ENCODE data around the gene GAS2L2. TPM values are rescaled to one million over a fixed set of nuclear protein-coding genes. Genes with fewer than 3 reads are reported as not detected.

GAS2L2 gene
- total RNA-seq, 1 donor from 2014 or later, result not detected

GRCh38 chr17:35728551-35728950, 24.5 kb downstream of the GAS2L2 start:
- ChIA-PET CTCF (interaction anchor here (1.0 kb wide), 1 partner anchor 19 kb away, joined by 4 read pairs; no protein-coding TSS in a partner anchor), POLR2A (interaction anchor here (0.6 kb wide), 1 partner anchor 160 kb away, joined by 3 read pairs; no protein-coding TSS in a partner anchor)
- peaks cover 42% of the 10 kb centered on the region for H3K36me3 Mint-ChIP-seq (ENCODE audit: low read depth)
- DNase-seq, result no peak
- ATAC-seq (ENCODE audit: low read depth), result no peak
- H3K9me3 Mint-ChIP-seq, result no peaks in the 10 kb centered on the region
- no peak for TF ChIP-seq CTCF (IDR thresholded peaks at IDR 0.05)
- H3K27me3 Mint-ChIP-seq, result peaks cover 10% of the 10 kb centered on the region
- peaks cover 14% of the 10 kb centered on the region for H3K4me1 Mint-ChIP-seq
- no peak overlapping the region for H3K4me3 Mint-ChIP-seq
- intact Hi-C loops (cut with micrococcal nuclease), result no loop called here
- no peak overlapping the region for H3K27ac Mint-ChIP-seq

GRCh38 chr17:35727635-35728034, 25.4 kb downstream of the GAS2L2 start:
- POLR2A ChIA-PET, result no interaction called here
- no peak overlapping the region for H3K4me3 Mint-ChIP-seq
- ATAC-seq (ENCODE audit: low read depth), result no peak
- intact Hi-C loops (cut with micrococcal nuclease), result no loop called here
- H3K4me1 Mint-ChIP-seq, result peaks cover 14% of the 10 kb centered on the region
- no peak for DNase-seq
- peaks cover 51% of the 10 kb centered on the region for H3K36me3 Mint-ChIP-seq (ENCODE audit: low read depth)
- TF ChIP-seq CTCF (IDR thresholded peaks at IDR 0.05), result no peak
- H3K27ac Mint-ChIP-seq, result no peak overlapping the region
- peaks cover 10% of the 10 kb centered on the region for H3K27me3 Mint-ChIP-seq
- H3K9me3 Mint-ChIP-seq, result no peaks in the 10 kb centered on the region
- CTCF ChIA-PET, result interaction anchor here (1.0 to 1.5 kb wide), 2 partner anchors 20 to 37 kb away, joined by 3 to 5 read pairs; no protein-coding TSS in a partner anchor

- no peak for TF ChIP-seq CTCF (IDR thresholded peaks at IDR 0.05)
- H3K27me3 Mint-ChIP-seq, result peaks cover 10% of the 10 kb centered on the region
- H3K27ac Mint-ChIP-seq, result no peak overlapping the region
- intact Hi-C loops (cut with micrococcal nuclease), result no loop called here
- DNase-seq (no peak), ATAC-seq (ENCODE audit: low read depth) (no peak)
- POLR2A ChIA-PET, result no interaction called here
- H3K4me1 Mint-ChIP-seq, result peaks cover 12% of the 10 kb centered on the region
- CTCF ChIA-PET, result interaction anchor here (1.0 to 1.5 kb wide), 2 partner anchors 20 to 37 kb away, joined by 3 to 5 read pairs; no protein-coding TSS in a partner anchor
- H3K4me3 Mint-ChIP-seq, result no peak overlapping the region
- H3K36me3 Mint-ChIP-seq (ENCODE audit: low read depth), result peaks cover 54% of the 10 kb centered on the region
- H3K9me3 Mint-ChIP-seq, result no peaks in the 10 kb centered on the region
Observed at GRCh38 chr17:35726953-35727460, 26.0 kb downstream of the GAS2L2 start.

- H3K27me3 Mint-ChIP-seq, result peaks cover 10% of the 10 kb centered on the region
- H3K27ac Mint-ChIP-seq, result no peak overlapping the region
- ChIA-PET POLR2A (no interaction called here), CTCF (interaction anchor here (1.5 kb wide), 1 partner anchor 21 kb away, joined by 5 read pairs; no protein-coding TSS in a partner anchor)
- no peak for TF ChIP-seq CTCF (IDR thresholded peaks at IDR 0.05)
- DNase-seq (no peak), ATAC-seq (ENCODE audit: low read depth) (no peak)
- intact Hi-C loops (cut with micrococcal nuclease), result no loop called here
- peaks cover 11% of the 10 kb centered on the region for H3K4me1 Mint-ChIP-seq
- H3K36me3 Mint-ChIP-seq (ENCODE audit: low read depth), result peaks cover 54% of the 10 kb centered on the region
- H3K9me3 Mint-ChIP-seq, result no peaks in the 10 kb centered on the region
- H3K4me3 Mint-ChIP-seq, result no peak overlapping the region
Observed at GRCh38 chr17:35726127-35726952, 26.7 kb downstream of the GAS2L2 start.

- ChIA-PET POLR2A (no interaction called here), CTCF (no interaction called here)
- H3K9me3 Mint-ChIP-seq, result no peaks in the 10 kb centered on the region
- peaks cover 55% of the 10 kb centered on the region for H3K36me3 Mint-ChIP-seq (ENCODE audit: low read depth)
- TF ChIP-seq CTCF (IDR thresholded peaks at IDR 0.05), result no peak
- no peak overlapping the region for H3K4me3 Mint-ChIP-seq
- ATAC-seq (ENCODE audit: low read depth), result no peak
- H3K27me3 Mint-ChIP-seq, result peaks cover 5% of the 10 kb centered on the region
- DNase-seq, result no peak
- H3K4me1 Mint-ChIP-seq, result peaks cover 5% of the 10 kb centered on the region
- intact Hi-C loops (cut with micrococcal nuclease), result no loop called here
- H3K27ac Mint-ChIP-seq, result no peak overlapping the region
Observed at GRCh38 chr17:35725802-35726126, 27.3 kb downstream of the GAS2L2 start.
